SU-DHL-6 (cell line): Measurements from ENCODE around the gene NEU1.

Experiments
- H2AFZ ChIP-seq: fragments of 200-600 bp; sonication (generic); 2 replicates; pipeline ENCODE4 v1.6.1; 2014; ENCODE audit warnings: low read depth, mild to moderate bottlenecking, moderate library complexity, mixed read lengths, antibody characterized with exemption, low read length; ENCODE audit not compliant: severe bottlenecking
- H3F3A ChIP-seq: fragments of 200-600 bp; shearing (Covaris generic); 2 replicates; pipeline ENCODE4 v1.6.0; 2016; ENCODE audit warnings: antibody characterized with exemption, mild to moderate bottlenecking; ENCODE audit not compliant: insufficient read depth
- H3K27ac ChIP-seq: fragments of 200-600 bp; sonication (generic); 2 replicates; pipeline ENCODE4 v1.5.1; 2016; ENCODE audit warnings: low read depth, mild to moderate bottlenecking, low read length, moderate library complexity, mixed read lengths
- H3K27me3 ChIP-seq: fragments of 200-600 bp; sonication (generic), shearing (Covaris generic); 2 replicates; pipeline ENCODE4 v1.6.0; 2014; ENCODE audit warnings: mild to moderate bottlenecking, low read length
- H3K36me3 ChIP-seq: fragments of 200-600 bp; sonication (generic); 2 replicates; pipeline ENCODE4 v1.6.1; 2014; ENCODE audit warnings: mild to moderate bottlenecking, low read length, mixed read lengths
- H3K4me2 ChIP-seq: fragments of 300-600, 200-600 bp; shearing (Covaris generic), sonication (generic); 2 replicates; pipeline ENCODE4 v1.6.0; 2014; ENCODE audit warnings: low read length, low read depth, mild to moderate bottlenecking; ENCODE audit not compliant: poor library complexity, severe bottlenecking
- H3K4me3 ChIP-seq: fragments of 200-600 bp; sonication (generic); 2 replicates; pipeline ENCODE4 v1.5.1; 2014; ENCODE audit warnings: antibody characterized with exemption, low read length, mild to moderate bottlenecking, mixed read lengths; ENCODE audit not compliant: insufficient read depth, poor library complexity, severe bottlenecking
- H3K79me2 ChIP-seq: fragments of 200-600 bp; sonication (generic); 2 replicates; pipeline ENCODE4 v1.6.1; 2014; ENCODE audit warnings: mild to moderate bottlenecking, low read length, moderate library complexity; ENCODE audit not compliant: insufficient read depth
- H3K9ac ChIP-seq: fragments of 200-600 bp; sonication (generic); 2 replicates; pipeline ENCODE4 v1.7.0; 2014; ENCODE audit warnings: mild to moderate bottlenecking, low read length
- H3K9me2 ChIP-seq: fragments of 200-600 bp; sonication (generic); replicated peaks from 2 replicates; pipeline ENCODE4 v1.6.1; 2014; ENCODE audit warnings: low read length; ENCODE audit not compliant: insufficient read depth
- H3K9me3 ChIP-seq: fragments of 200-600 bp; sonication (generic); 2 replicates; pipeline ENCODE4 v1.6.1; 2014; ENCODE audit warnings: low read length, mixed read lengths; ENCODE audit not compliant: insufficient read depth
- H4K20me1 ChIP-seq: fragments of 200-600 bp; sonication (generic); 2 replicates; pipeline ENCODE4 v1.6.1; 2014; ENCODE audit warnings: low read depth, mild to moderate bottlenecking, antibody characterized with exemption, low read length, moderate library complexity, mixed read lengths
- CTCF ChIP-seq: fragments of 200-600 bp; sonication (generic); IDR thresholded peaks from one replicate; pipeline ENCODE4 v1.5.1; 2017; ENCODE audit warnings: antibody characterized with exemption, mild to moderate bottlenecking, low read length, moderate library complexity; ENCODE audit not compliant: insufficient read depth, poor library complexity, severe bottlenecking
- EZH2phosphoT487 ChIP-seq: fragments of 200-600 bp; sonication (generic), shearing (Covaris generic); conservative IDR thresholded peaks from 2 replicates; pipeline ENCODE4 v1.6.1; 2018; ENCODE audit warnings: mild to moderate bottlenecking, antibody characterized with exemption, low read length, moderate library complexity, mixed read lengths

The NEU1 gene

GRCh38 chr6:31887173-31888007, 24.8 kb upstream of the NEU1 start:
- Histone ChIP-seq H3K9me2 (no peaks in the 10 kb centered on the region), H3K27me3 (no peaks in the 10 kb centered on the region), H3K79me2 (no peaks in the 10 kb centered on the region), H3K4me2 (no peak overlapping the region), H3K4me3 (no peak overlapping the region), H2AFZ (no peak overlapping the region), H4K20me1 (no peaks in the 10 kb centered on the region), H3K36me3 (peaks cover 9% of the 10 kb centered on the region; the same call in 1 of the 2 replicates), H3F3A (peaks cover 6% of the 10 kb centered on the region; the same call in 1 of the 2 replicates), H3K9ac (no peak overlapping the region), H3K9me3 (no peaks in the 10 kb centered on the region), H3K27ac (no peak overlapping the region)
- TF ChIP-seq EZH2phosphoT487 (no peak), CTCF (no peak)

GRCh38 chr6:31886541-31886991, 23.9 kb upstream of the NEU1 start:
- peaks cover 3% of the 10 kb centered on the region; the same call in 1 of the 2 replicates for H3F3A ChIP-seq
- H3K27ac ChIP-seq: no peak overlapping the region
- no peak overlapping the region for H3K9ac ChIP-seq
- H3K9me3 ChIP-seq: no peaks in the 10 kb centered on the region
- no peak overlapping the region for H3K4me3 ChIP-seq
- no peaks in the 10 kb centered on the region for H3K9me2 ChIP-seq
- H3K79me2 ChIP-seq: no peaks in the 10 kb centered on the region
- H3K4me2 ChIP-seq: no peak overlapping the region
- no peak for TF ChIP-seq CTCF
- no peak for TF ChIP-seq EZH2phosphoT487
- H3K36me3 ChIP-seq: peaks cover 7% of the 10 kb centered on the region; the same call in 1 of the 2 replicates
- no peaks in the 10 kb centered on the region for H4K20me1 ChIP-seq
- no peak overlapping the region for H2AFZ ChIP-seq
- H3K27me3 ChIP-seq: no peaks in the 10 kb centered on the region

- no peaks in the 10 kb centered on the region for H3K9me3 ChIP-seq
These were observed 22.0 kb upstream of the NEU1 start for GRCh38 chr6:31884528-31885035.

More at GRCh38 chr6:31884528-31885035, 22.0 kb upstream of the NEU1 start:
- Histone ChIP-seq H3K27ac (no peak overlapping the region), H3K4me2 (no peak overlapping the region), H3K36me3 (0 out of 2 replicates have a peak, but pooled peaks cover 2% of the 10 kb centered on the region), H3F3A (no peaks in the 10 kb centered on the region), H3K79me2 (no peaks in the 10 kb centered on the region), H2AFZ (no peak overlapping the region), H3K4me3 (no peak overlapping the region), H3K9ac (no peak overlapping the region), H4K20me1 (no peaks in the 10 kb centered on the region), H3K27me3 (no peaks in the 10 kb centered on the region), H3K9me2 (no peaks in the 10 kb centered on the region)
- no peak for TF ChIP-seq EZH2phosphoT487
- no peak for TF ChIP-seq CTCF
